Stimulated activated CD8-positive, alpha-beta memory T cell treated with anti-CD3 and anti-CD28 coated beads, Interleukin-4, amount 100 ng/mL, for 48 hours (primary cell): ENCODE results near the gene SPATA3.
"Not testable (repeated sequence)": the region's sequence is repeated elsewhere in the genome, so short reads cannot be mapped to it uniquely, and the experiment has no call there.

Experiments
- DNase-seq: peaks from one replicate; pipeline ENCODE4 v3.0.0-alpha.2; 2020

Gene SPATA3

DNA sequence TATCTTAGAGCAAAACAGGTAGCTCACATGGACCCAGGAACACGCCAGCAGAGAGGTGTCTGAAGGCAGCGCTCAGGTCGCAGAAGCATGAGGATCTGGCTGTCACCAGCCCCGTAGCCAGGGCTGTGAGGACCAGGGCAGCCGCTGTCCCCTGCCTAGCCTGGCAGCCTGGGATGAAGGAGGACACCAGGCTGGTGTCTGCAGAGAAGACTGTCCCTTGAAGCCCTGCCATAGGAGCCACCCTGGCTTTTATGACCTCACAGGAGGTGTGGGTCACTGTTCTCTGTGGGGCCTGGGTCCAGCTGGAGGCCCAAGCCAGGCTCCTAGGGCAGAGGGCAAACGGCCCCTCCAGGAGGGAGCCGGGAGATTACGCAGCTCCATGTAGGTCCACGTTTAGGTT is at the start of gene SPATA3:
SPATA3 (plus strand) TSS at position 301 of the 400 bp plus-strand sequence. CDS start 113 bp downstream, outside the sequence.
- no peak for DNase-seq

DNA sequence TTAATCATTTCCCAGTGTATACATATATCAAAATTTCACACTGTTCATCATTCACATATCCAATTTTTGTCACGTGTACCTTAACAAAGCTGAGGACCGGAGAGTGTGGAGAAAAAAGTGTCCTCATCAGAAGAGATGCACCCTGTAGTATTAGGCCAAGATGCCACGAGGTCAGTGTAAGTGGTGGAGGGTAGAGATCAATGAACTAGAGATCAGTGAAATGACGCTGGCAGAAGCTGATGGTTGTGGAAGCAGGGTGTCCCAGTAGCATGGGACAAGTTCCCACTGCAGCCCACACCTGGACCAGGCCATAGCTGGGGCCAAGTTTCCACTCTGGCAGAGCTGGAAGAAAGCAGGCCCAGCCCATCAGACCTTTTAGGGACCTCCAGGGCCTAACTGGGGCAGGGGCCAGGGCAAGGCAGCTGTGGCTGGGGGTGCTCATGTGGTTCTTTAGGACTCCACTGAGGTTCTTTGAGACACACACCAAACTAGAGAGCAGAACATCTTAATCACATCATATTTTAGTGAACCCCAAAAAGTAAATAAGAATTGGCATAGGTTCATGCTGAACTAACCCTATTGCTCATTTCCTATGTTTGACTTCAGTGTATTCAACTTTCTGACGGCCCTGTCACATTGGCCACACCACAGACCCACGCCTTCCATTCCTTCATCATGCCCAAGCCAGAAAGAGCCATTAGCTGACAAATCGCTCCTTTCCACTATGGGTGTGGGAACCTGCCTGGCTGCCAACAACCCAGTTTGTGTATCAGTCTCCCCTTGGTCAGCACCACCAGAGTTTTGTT is 49.3 kb upstream of the SPATA3 start:
- DNase-seq: peak; percentile 26

DNA sequence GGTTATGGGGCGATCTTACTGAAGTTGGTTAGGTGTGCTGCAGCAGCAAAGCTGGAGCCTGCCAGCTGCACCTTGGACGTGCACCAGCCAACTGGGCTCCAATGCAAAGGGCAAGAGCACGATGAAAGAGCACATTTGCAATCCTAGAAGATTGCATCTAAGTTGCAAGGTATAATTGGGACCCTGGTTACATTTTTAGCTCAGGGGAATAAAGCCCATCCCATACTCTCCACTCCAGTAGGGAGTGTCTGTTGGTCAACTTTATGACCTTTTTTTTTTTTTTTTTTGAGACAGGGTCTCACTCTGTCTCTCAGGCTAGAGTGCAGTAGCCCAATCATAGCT is 48.7 kb upstream of the SPATA3 start:
- no peak for DNase-seq

DNA sequence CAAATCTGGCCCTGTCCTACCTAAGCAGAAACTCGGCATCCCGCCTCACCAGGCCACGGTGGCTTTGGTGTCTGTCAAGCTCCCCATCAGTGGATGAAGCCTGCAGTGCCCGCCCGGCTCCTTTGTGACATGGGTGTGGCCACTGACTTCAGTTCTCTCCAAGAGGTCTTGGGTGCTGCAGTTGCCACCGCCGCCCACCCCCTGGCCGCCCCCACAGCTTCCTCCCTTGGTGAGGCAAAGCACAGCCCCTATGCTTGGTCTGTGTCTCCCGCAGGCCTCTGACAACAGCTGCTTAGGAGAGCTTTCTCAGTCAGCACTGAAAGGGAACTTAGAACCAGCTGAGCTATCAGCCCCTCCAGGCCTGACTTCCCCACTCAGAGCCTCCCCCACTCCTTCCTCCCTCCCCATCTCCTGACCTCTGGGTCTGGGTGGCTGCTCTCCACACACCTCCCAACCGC is 48.0 kb upstream of the SPATA3 start:
- peak; percentile 42 for DNase-seq

DNA sequence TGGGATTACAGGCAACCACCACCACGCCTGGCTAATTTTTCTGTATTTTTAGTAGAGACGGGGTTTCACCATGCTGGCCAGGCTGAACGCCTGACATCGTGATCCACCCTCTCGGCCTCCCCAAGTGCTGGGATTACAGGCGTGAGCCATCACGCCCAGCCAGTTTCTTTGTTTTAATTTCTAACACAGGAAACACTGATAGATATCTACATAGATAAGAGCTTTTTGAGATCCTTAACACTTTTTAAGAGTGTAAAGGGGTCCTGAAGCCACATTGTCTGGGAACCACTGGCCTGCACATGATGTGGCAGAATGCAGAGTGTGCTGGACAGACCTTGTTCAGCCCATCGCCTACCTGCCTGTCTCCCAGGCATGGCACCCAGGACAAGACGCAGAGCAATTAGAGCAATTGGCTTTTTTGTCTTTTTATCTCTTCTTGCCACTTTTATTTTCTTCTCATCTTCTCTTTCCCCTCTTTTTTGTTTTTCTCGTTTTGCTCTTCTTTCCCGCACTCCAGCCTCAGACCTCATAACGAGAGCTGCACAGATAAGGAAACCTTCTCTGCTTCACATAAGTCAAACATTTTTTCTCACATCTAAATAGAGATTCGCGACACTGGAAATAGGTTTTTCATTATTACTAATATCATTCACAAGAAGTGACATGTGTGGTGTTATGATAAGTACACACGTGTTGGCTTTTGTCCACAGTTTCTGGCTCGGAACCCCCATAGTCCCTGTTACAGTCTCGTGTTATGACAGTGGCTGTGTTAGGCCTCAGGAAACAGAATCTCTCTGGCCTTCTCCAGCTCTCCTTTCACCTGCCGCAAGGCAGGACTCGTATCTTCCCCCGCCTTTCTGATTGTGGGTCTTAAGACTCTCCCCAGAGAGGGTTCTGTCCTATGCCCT is 45.7 kb upstream of the SPATA3 start:
- peak; percentile 48 for DNase-seq

DNA sequence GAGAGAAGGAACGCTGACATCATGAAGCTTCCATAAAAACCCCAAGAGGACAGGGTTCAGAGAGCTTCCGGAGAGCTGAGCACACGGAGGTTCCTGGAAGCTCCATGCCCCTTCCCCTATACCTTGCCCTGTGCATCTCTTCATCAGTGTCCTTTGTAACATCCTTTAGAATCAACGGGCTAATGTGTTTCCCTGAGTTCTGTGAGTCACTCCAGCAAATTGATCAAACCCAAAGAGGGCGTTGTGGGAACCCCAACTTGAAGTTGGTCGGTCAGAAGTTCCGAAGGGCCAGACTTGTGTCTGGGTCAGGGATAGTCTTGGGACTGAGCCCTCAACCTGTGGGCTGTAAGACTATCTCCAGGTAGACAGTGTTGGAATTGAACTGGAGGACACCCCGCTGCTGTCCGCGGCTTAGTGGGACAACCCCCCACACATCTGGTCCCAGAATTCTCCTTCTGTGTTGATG is 45.0 kb upstream of the SPATA3 start:
- DNase-seq: no peak

DNA sequence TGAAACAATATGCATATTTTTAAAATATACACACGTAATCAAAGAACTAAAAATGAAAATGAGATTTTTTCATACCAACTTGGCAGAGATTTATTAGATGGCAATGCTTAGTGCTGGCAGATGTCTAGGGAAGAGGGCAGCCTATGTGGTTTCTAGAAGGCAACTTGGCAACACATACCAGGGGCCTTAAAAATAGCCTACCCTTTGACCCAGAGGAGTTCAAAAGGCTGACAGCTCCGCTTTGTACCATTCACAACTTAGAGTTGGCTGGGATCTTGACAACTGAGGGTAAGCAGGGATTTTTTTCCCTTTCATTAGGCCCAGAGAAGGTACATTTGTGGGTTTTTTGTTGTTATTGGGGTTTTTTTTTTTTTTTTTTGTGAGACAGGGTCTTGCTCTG is 44.5 kb upstream of the SPATA3 start:
- DNase-seq: no peak

DNA sequence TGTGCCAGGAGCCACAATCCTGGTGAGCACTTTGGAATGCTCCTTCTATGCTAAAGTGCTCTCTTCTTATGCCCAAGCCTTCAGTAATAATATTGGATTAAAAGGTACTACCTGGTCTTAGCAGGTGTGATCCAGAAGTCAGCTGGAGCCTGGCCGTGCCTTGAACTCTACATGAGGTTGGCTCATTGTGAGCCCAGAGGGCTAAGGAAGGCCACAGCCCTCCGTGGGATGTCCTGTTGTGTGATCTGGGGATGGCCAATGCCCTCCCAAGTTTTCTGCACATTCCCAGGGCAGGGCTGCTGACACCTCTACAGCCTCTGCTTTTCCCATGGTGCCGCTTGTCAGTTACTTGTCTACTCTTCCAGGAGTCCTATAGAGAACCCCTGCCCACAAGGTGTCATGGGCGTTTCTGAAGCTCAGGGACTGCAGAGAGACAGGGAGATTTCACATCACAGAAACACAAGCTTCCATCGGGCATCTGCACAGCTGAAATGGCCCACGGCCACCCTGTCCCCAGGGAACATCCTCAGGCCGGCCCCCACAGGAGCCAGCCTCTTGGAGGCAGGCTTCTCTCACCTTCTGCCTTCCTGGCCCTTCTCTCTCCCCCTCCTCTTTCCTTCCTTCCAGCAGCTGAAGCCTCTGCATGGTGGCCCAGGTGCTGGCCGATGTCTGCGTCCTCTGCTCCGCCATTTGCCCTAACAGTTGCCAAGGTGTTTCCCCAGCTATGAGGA is 43.5 kb upstream of the SPATA3 start:
- DNase-seq: no peak

DNA sequence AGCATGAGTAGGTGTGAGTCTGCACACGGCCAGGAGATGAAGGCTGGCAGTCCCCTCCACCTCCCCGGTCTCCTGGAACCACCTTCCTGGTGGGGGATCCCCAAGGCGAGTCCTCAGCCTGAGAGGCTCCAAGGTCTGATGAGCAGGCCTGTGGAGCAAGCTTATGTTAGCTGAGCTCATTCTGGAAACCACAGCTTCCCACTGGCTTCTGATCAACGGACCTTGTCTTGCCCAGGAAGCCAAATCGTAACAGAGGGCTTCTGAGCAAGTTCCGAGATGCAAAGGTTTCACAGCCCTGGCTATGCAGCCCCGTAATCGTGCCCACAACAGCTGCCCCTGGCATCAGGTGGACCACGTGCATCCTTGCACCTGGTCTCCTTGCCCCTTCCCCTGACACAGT is 42.1 kb upstream of the SPATA3 start:
- peak; percentile 29 for DNase-seq

DNA sequence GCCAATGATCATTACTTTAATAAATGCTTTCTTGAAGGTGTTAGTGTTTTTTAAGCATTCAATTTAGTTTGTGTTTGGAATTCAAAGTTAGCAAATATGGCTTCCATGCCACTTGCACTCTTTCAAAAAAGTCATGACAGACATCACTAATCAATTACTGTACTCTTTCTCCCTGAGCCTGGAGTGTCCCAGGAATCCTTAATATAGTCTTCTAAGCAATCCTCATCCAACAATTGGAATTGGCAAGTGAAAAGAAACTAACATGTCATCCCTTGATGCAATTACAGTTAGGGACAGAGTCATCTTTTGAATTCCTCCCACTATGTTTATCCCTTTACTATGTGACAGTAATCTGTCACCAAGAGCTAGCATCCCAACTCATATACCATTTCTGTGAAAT is 41.2 kb upstream of the SPATA3 start:
- DNase-seq: no peak

DNA sequence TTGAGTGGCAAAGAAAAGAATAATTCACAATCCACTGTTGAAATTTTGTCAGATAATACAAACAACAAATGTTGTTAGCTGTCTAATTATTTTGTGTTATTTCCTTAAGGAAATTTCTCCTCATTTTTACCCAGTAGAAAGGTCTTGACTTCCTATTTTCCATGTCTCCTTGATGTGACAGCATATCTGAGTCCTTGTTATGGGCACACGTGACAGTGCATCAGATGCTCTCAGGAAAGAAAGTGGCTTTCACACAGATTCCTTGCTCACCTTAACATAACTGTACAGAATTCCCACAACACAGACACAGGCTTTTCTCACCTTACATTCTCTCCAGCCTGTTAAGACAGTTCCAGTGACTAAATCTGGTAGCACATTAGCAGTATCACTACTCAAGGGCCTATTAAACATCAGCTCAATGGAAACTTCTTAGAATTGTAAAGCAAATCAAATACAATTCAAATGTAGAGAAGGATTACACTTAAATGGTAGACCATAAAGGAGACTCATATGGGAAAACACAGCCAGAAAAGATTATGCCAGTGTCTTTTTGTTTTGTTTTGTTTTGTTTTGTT is 40.7 kb upstream of the SPATA3 start:
- no peak for DNase-seq

DNA sequence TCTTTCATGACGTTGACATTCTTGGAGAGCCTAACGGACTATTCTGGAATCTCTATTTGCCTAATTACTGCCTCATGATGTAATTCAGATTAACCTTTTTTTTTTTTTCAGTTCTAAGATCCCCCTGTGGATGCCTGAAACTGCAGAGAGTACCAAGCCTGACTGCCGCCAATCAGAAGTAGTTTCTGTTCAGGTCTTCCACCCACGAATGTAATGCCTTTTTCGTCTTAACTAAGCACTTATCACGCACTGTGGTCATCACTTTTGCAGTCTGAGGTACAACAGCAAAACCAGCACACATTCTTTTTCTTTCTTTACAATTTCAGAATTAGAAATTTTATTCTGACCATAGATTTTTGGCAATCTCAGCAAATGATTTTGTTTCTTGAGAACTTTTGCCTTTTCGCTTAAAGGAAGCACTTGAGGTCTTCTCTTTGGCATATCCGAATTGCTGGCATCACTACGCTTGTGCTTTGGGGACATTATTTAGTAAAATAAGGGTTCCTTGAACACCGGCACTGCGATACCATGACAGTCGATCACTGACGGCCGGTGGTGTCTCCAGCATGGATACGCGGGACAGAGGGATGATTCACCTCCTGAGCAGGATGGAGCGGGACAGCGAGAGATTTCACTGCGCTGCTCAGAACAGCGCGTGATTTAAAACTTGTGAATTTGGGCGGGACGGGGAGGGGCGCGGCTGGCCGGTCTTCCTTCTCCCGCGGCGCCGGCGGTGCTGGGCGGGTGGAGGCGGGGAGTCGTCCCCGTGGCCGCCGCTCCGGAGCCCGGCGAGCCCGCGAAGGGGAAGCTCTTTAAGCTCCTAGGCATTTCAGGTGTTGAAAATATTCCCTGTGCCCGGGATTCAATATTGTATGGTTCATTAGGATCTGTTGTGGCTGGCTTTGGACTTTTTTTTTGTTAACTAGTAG is 38.8 kb upstream of the SPATA3 start:
- peak; percentile 60 for DNase-seq

DNA sequence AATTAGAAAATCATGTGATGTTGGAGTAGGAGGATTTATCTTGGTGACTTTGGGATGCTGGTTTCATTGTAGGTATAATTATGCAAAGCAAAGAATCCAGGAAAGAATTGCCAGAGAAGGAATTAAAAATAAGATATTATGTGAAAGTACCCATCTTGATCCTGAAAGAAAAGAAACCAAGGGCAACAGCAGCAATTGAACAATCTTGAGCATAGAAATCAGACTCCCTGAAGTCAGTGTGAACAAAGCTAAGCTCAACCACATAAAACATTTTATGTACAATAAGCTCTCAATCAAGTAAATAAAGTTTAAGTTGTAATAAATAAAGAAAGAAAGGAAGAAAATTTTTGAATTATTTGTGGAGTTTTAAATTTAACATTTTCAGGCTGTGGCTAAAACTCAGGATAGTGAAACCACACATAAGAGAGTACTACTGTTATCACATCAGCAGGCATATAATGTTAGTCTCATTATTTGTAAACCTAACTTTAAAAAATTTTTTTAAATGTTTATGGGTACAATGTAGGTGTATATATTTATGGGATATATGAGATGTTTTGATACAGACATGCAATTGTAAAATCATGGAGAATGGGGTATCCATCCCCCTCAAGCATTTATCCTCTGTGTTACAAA is 38.0 kb upstream of the SPATA3 start:
- DNase-seq: no peak

DNA sequence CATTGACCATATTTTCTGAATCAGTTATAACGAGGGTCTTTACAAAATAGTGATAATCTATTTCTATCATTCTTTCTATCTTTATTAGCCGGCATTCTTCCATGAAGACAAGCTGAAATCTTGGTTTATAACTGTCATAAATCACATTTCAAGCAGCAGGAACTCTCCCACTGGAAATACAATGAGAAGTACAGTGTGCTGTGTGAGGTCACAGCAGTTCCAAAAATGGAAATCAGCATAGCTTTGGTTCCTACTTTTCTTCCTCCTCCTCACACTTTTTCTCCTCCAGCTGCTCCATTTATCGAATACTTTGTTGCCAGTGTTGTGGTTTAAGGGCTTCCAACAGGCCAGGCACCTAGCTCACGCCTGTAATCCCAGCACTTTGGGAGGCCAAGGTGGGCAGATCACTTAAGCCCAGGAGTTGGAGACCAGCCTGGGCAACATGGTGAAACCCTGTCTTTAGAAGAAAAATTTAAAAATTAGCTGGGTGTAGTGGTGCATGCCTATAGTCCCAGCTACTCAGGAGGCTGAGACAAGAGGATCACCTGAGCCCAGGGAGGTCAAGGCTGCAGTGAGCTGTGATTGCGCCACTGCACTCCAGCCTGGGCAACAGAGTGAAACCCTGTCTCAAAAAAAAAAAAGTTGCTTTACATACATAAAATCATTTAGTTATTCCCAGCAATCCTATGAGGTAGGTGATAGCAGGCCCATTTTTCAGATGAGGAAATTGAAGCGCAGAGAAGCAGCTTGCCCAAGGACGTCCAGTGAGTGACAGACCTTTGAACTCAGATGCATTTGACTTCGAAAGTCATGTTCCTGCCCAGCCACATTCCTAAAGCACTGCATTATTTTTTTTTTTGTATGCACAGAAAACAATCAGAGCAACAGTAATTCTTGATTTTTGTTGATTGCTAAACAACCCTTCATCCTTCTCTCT is 36.8 kb upstream of the SPATA3 start:
- no peak for DNase-seq

DNA sequence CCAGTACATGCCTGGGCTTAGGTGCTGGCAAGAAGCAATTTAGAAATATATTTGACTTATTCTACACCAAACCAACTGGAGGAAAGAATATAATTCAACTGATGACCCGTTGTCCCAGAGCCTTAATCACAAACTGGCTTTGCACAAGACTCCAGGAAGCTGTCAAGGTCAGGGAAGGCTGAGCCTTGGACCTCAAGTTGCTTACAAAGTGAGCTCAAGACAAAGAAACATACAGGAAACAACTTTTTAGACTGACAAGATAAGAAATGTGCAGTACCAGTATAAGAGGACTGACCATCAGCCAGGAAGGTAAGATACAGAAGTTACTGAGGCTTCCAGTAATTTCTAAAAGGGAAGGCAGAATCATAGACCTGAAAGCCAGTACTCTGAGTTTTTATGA is 35.9 kb upstream of the SPATA3 start:
- no peak for DNase-seq

DNA sequence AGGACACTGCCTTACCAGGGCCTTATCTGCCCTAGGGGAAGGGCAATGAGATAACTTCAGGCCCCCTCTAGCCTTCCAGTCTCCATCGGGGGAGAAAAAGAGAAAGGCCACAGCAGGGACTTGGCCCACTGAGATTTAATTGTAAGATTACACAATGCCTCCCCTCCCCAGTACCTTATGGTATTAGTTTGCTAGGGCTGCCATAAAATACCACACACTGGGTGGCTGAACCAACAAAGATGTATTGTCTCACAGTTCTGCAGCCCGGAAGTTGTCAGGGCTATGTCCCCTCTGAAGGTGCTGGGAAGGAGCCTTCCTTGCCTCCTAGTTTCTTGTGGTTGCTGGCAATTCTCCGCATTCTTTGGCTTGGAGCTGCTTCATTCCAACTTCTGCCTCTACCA is 34.8 kb upstream of the SPATA3 start:
- DNase-seq: no peak

DNA sequence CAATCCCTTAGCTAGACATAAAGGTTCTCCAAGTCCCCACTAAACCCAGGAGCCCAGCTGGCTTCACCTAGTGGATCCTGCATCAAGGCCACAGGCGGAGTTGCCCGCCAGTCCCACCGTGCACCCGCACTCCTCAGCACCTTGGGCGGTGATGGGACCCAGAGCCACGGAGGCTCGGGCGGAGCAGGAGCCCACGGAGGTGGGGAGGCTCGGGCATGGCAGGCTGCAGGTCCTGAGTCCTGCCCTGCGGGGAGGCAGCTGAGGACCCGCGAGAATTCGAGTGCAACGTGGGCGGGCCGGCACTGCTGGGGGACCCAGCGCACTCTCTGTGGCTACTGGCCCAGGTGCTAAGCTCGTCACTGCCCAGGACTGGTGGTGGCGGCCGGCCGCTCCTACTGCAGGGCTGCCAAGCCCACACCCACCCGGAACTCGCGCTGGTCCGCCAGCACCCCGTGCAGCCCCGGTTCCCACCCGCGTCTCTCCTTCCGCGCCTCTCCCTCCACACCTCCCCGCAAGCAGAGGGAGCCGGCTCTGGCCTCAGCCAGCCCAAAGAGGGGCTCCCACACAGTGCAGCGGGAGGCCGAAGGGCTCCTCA is 31.7 kb upstream of the SPATA3 start:
- no peak for DNase-seq

DNA sequence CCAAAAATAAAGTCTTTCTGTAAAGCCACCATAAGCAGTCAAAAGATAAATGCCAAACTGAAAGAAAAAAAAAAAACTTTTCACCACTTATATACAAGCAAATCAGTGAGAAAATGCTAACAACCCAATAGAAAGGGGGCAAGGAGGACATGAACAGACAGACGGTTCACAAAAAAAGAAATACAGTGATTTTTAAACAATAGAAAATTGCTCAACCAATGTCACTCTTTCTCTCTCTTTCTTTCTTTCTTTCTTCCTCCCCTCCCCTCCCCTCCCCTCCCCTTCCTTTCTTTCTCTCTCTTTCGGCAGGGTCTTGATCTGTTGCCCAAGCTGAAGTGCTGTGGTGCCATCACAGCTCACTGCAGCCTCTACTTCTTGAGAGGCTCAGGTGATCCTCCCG is 28.8 kb upstream of the SPATA3 start:
- no peak for DNase-seq

DNA sequence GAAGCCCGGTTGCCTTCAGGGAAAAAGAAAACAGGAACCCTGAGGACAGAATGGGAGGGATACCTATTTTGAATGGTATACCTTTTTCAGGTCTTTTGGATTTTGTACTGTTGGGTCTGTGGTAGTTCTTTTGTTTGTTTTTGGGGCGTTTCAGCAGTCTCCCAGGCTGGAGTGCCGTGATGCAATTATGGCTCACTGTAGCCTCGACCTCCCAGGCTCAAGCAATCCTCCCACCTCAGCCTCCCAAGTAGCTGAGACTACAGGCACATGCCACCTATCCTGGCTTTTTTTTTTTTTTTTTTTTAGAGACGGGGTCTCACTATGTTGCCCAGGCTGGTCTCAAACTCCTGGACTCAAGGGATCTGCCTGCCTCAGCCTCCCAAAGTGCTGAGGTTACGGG is 27.6 kb upstream of the SPATA3 start:
- not testable (repeated sequence) for DNase-seq
